HEK293 (cell line): ENCODE data around the gene GIMD1.
A peak's percentile ranks its signal among the peaks of the same experiment; 100 is the strongest.

Experiments used
- CTCF ChIA-PET: fragments of 350-600 bp; formaldehyde crosslinking; extraction: SDS; loops from one replicate; lab custom pipeline; 2021; ENCODE audit warnings: antibody characterized with exemption; lab: Yijun Ruan, JAX
- POLR2A ChIA-PET: fragments of 300-600 bp; formaldehyde crosslinking; extraction: SDS; loops from one replicate; lab custom pipeline; 2020; ENCODE audit warnings: antibody characterized with exemption, inconsistent platforms; lab: Yijun Ruan, JAX
- H3K27ac ChIP-seq: fragments of 200-500 bp; sonication (Bioruptor generic); 2 replicates; pipeline ENCODE4 v1.5.1; 2014; ENCODE audit warnings: low read depth, low read length, control low read depth, inconsistent platforms; ENCODE audit errors: extremely low read depth
- H3K36me3 ChIP-seq, 2 experiments: fragments of 200-500 bp in 1 of 2; sonication (Bioruptor generic) in 1 of 2; 1 replicate in 1 of 2; 2 replicates in 1 of 2; pipeline ENCODE4 v1.5.1; 2014 to 2017; ENCODE audit warnings: inconsistent platforms in 2 of 2, low read length in 2 of 2; ENCODE audit not compliant: control insufficient read depth in 2 of 2, insufficient read depth in 1 of 2
- H3K4me1 ChIP-seq: fragments of 200-500 bp; sonication (Bioruptor generic); 2 replicates; pipeline ENCODE4 v1.5.1; 2014; ENCODE audit warnings: mild to moderate bottlenecking, low read length, inconsistent platforms; ENCODE audit not compliant: control insufficient read depth, insufficient read depth
- H3K4me3 ChIP-seq: 2 replicates; pipeline ENCODE4 v1.5.1; 2011; ENCODE audit warnings: low read depth, mild to moderate bottlenecking, control low read depth, low read length, moderate library complexity
- H3K9me3 ChIP-seq: fragments of 200-500 bp; sonication (Bioruptor generic); 2 replicates; pipeline ENCODE4 v1.5.1; 2014; ENCODE audit warnings: low read depth, low read length, inconsistent platforms; ENCODE audit not compliant: control insufficient read depth, insufficient read depth
- BCL11A ChIP-seq: fragments of 450-650 bp; formaldehyde crosslinking; IDR thresholded peaks from 2 replicates; pipeline ENCODE4 v1.5.1; 2016; ENCODE audit warnings: low read depth, missing biosample characterization, missing genetic modification characterization
- RBAK ChIP-seq: fragments of 450-650 bp; formaldehyde crosslinking; IDR thresholded peaks from 2 replicates; pipeline ENCODE4 v1.5.1; 2016; ENCODE audit warnings: missing biosample characterization, missing genetic modification characterization
- SCRT2 ChIP-seq: fragments of 450-650 bp; formaldehyde crosslinking; IDR thresholded peaks from 2 replicates; pipeline ENCODE4 v1.5.1; 2016; ENCODE audit warnings: missing biosample characterization, missing genetic modification characterization
- SP3 ChIP-seq: fragments of 450-650 bp; formaldehyde crosslinking; IDR thresholded peaks from 2 replicates; pipeline ENCODE4 v1.5.1; 2016; ENCODE audit warnings: missing biosample characterization, missing genetic modification characterization
- TCF7L2 ChIP-seq: IDR thresholded peaks from 2 replicates; pipeline ENCODE4 v1.6.1; 2011; ENCODE audit warnings: low read depth, mild to moderate bottlenecking, inconsistent platforms, low read length, moderate library complexity, borderline replicate concordance
- TRIM28 ChIP-seq: IDR thresholded peaks from 2 replicates; pipeline ENCODE4 v1.6.1; 2011; ENCODE audit warnings: low read length, control low read depth, borderline replicate concordance
- ZFP37 ChIP-seq: fragments of 450-650 bp; formaldehyde crosslinking; IDR thresholded peaks from 2 replicates; pipeline ENCODE4 v1.5.1; 2016; ENCODE audit warnings: missing biosample characterization, missing genetic modification characterization
- ZFP41 ChIP-seq: fragments of 450-650 bp; formaldehyde crosslinking; IDR thresholded peaks from 2 replicates; pipeline ENCODE4 v1.5.1; 2016; ENCODE audit warnings: missing biosample characterization, missing genetic modification characterization, borderline replicate concordance
- ZNF138 ChIP-seq: fragments of 450-650 bp; formaldehyde crosslinking; IDR thresholded peaks from 2 replicates; pipeline ENCODE4 v1.5.1; 2016; ENCODE audit warnings: missing biosample characterization, missing genetic modification characterization, borderline replicate concordance
- ZNF140 ChIP-seq: fragments of 450-650 bp; formaldehyde crosslinking; IDR thresholded peaks from 2 replicates; pipeline ENCODE4 v1.5.1; 2016; ENCODE audit warnings: missing biosample characterization, missing genetic modification characterization
- ZNF211 ChIP-seq: fragments of 450-650 bp; formaldehyde crosslinking; IDR thresholded peaks from 2 replicates; pipeline ENCODE4 v1.5.1; 2016; ENCODE audit warnings: low read depth, missing biosample characterization, missing genetic modification characterization
- ZNF26 ChIP-seq: fragments of 450-650 bp; formaldehyde crosslinking; IDR thresholded peaks from 2 replicates; pipeline ENCODE4 v1.5.1; 2016; ENCODE audit warnings: missing biosample characterization, missing genetic modification characterization
- ZNF350 ChIP-seq: fragments of 450-650 bp; formaldehyde crosslinking; IDR thresholded peaks from 2 replicates; pipeline ENCODE4 v1.5.0; 2017; ENCODE audit warnings: missing biosample characterization, mild to moderate bottlenecking, missing genetic modification characterization
- ZNF404 ChIP-seq: fragments of 450-650 bp; formaldehyde crosslinking; IDR thresholded peaks from 2 replicates; pipeline ENCODE4 v1.5.1; 2017; ENCODE audit warnings: missing biosample characterization, missing genetic modification characterization
- ZNF514 ChIP-seq: fragments of 450-650 bp; formaldehyde crosslinking; IDR thresholded peaks from 2 replicates; pipeline ENCODE4 v1.5.1; 2016; ENCODE audit warnings: missing biosample characterization, missing genetic modification characterization
- ZNF529 ChIP-seq: fragments of 450-650 bp; formaldehyde crosslinking; IDR thresholded peaks from 2 replicates; pipeline ENCODE4 v1.5.1; 2017; ENCODE audit warnings: missing genetic modification characterization, missing biosample characterization; ENCODE audit not compliant: insufficient replicate concordance
- ZNF596 ChIP-seq: fragments of 450-650 bp; IDR thresholded peaks from 2 replicates; pipeline ENCODE4 v1.5.0; 2018; ENCODE audit warnings: missing biosample characterization, mild to moderate bottlenecking, missing genetic modification characterization, moderate library complexity
- ZNF629 ChIP-seq: fragments of 450-650 bp; formaldehyde crosslinking; IDR thresholded peaks from 2 replicates; pipeline ENCODE4 v1.5.1; 2017; ENCODE audit warnings: missing biosample characterization, missing genetic modification characterization
- ZNF660 ChIP-seq: fragments of 450-650 bp; IDR thresholded peaks from 2 replicates; pipeline ENCODE4 v1.5.1; 2018; ENCODE audit warnings: missing biosample characterization, mild to moderate bottlenecking, missing genetic modification characterization
- ZNF76 ChIP-seq: fragments of 450-650 bp; formaldehyde crosslinking; IDR thresholded peaks from 2 replicates; pipeline ENCODE4; 2016; ENCODE audit warnings: low read depth, missing biosample characterization, missing genetic modification characterization, borderline replicate concordance
- ZNF830 ChIP-seq: fragments of 450-650 bp; IDR thresholded peaks from 2 replicates; pipeline ENCODE4 v1.5.0; 2018; ENCODE audit warnings: missing biosample characterization, missing genetic modification characterization, low read depth, mild to moderate bottlenecking, moderate library complexity
- ZSCAN4 ChIP-seq: fragments of 450-650 bp; formaldehyde crosslinking; IDR thresholded peaks from 2 replicates; pipeline ENCODE4 v1.5.1; 2017; ENCODE audit warnings: missing biosample characterization, missing genetic modification characterization
- TF ChIP-seq, protein P1 (sequence below): fragments of 450-650 bp; formaldehyde crosslinking; IDR thresholded peaks from 2 replicates; pipeline ENCODE4 v1.5.1; 2016; ENCODE audit warnings: missing biosample characterization, missing genetic modification characterization, borderline replicate concordance
- TF ChIP-seq, protein P2 (sequence below): fragments of 450-650 bp; formaldehyde crosslinking; IDR thresholded peaks from 2 replicates; pipeline ENCODE4 v1.5.1; 2017; ENCODE audit warnings: missing biosample characterization, missing genetic modification characterization
- TF ChIP-seq, protein P3 (sequence below): fragments of 450-650 bp; formaldehyde crosslinking; IDR thresholded peaks from 2 replicates; pipeline ENCODE4 v1.5.1; 2016; ENCODE audit warnings: missing biosample characterization, missing genetic modification characterization

The GIMD1 gene

DNA sequence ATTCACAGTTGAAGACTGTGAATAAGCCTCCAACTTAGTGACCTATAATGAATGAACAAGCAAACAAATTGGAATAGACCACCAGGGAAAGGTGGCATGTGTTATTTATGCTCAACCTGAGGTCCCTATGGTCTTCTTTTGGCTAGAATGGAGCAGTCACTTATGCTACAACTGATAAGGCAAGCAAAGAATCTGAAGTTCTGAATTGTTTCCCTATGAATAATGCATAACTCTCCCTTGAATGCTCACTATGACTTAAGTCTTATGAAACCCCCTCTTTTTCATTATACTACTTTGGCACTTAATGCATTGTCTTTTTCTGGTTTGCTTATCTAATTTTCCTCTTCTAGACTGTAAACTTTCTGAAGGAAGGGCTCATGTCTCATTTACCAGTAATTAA, 2.6 kb downstream of the GIMD1 start:
- CTCF ChIA-PET, result no interaction called here

DNA sequence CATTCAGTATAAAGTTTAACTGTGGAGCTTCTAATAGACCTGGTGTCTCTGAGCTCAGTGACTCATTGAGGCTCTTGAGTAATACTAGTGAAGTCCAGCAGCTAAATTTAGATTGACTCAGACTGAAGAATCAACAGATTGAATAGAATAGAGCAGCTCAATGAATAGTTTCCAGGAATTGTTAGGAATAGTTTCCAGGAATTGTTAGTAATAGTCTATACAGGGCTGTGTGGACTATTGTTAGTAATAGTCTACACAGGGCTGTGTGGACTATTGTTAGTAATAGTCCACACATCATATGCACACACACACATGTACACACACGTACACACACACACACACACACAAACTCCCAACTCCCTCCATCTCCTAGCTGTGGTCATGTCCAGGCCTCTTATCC, 3.0 kb downstream of the GIMD1 start:
- Histone ChIP-seq H3K9me3 (no peaks in the 10 kb centered on the region), H3K4me1 (no peaks in the 10 kb centered on the region), H3K36me3 (no peaks in the 10 kb centered on the region), H3K4me3 (no peak overlapping the region), H3K27ac (no peak overlapping the region)
- POLR2A ChIA-PET, result no interaction called here
- TF ChIP-seq SCRT2 (tag by site-specific recombination) (0 out of 2 replicates have a peak, but pooled peaks have one; percentile 12), ZFP41 (no peak)
- CTCF ChIA-PET, result no interaction called here

More for the DNA sequence above, 2.6 kb downstream of the GIMD1 start:
- H3K4me1 ChIP-seq, result no peaks in the 10 kb centered on the region
- TF ChIP-seq TCF7L2 (no peak), BCL11A (no peak), ZSCAN4 (tag by site-specific recombination) (no peak), ZNF138 (no peak), ZFP37 (tag by site-specific recombination) (no peak), ZNF660 (tag by site-specific recombination) (no peak), RBAK (tag by site-specific recombination) (no peak), ZNF140 (tag by site-specific recombination) (no peak), ZNF350 (tag by site-specific recombination) (no peak), ZNF404 (no peak), ZNF529 (no peak)
- TF ChIP-seq, protein P1, sequence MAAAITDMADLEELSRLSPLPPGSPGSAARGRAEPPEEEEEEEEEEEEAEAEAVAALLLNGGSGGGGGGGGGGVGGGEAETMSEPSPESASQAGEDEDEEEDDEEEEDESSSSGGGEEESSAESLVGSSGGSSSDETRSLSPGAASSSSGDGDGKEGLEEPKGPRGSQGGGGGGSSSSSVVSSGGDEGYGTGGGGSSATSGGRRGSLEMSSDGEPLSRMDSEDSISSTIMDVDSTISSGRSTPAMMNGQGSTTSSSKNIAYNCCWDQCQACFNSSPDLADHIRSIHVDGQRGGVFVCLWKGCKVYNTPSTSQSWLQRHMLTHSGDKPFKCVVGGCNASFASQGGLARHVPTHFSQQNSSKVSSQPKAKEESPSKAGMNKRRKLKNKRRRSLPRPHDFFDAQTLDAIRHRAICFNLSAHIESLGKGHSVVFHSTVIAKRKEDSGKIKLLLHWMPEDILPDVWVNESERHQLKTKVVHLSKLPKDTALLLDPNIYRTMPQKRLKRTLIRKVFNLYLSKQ (tag by site-specific recombination), result no peak
- TF ChIP-seq, all 188 proteins: peak for 0
- H3K4me3 ChIP-seq, result no peak overlapping the region
- H3K27ac ChIP-seq, result no peak overlapping the region
- POLR2A ChIA-PET, result no interaction called here
- no peaks in the 10 kb centered on the region for H3K9me3 ChIP-seq
- no peaks in the 10 kb centered on the region for H3K36me3 ChIP-seq

DNA sequence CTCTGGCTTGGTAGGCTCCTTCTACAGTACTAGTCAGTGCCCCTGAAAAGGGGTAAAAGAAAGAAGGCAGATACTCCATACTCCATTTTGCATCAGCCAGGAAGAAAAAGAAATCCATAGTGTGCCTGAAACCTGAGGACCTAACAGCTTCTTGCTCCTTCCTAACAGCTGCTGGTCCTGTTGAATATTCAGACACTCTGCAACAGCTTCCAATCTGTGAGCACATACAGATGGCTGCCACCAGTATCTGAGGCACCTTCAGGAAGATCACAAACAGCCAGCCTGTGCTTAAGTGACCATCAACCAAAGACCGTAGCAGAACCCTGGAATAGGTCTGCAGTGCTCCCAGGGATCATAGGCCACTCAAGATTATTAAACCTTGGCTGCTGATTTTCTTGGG, 4.3 kb downstream of the GIMD1 start:
- Histone ChIP-seq H3K4me3 (no peak overlapping the region), H3K27ac (no peak overlapping the region)
- POLR2A ChIA-PET, result no interaction called here

GRCh38 chr4:106362086-106362825, 6.3 kb downstream of the GIMD1 start:
- CTCF ChIA-PET, result no interaction called here
- POLR2A ChIA-PET, result no interaction called here
- Histone ChIP-seq H3K36me3 (no peaks in the 10 kb centered on the region), H3K27ac (no peak overlapping the region), H3K4me1 (no peaks in the 10 kb centered on the region), H3K9me3 (no peaks in the 10 kb centered on the region), H3K4me3 (no peak overlapping the region)
- TF ChIP-seq, protein P2, sequence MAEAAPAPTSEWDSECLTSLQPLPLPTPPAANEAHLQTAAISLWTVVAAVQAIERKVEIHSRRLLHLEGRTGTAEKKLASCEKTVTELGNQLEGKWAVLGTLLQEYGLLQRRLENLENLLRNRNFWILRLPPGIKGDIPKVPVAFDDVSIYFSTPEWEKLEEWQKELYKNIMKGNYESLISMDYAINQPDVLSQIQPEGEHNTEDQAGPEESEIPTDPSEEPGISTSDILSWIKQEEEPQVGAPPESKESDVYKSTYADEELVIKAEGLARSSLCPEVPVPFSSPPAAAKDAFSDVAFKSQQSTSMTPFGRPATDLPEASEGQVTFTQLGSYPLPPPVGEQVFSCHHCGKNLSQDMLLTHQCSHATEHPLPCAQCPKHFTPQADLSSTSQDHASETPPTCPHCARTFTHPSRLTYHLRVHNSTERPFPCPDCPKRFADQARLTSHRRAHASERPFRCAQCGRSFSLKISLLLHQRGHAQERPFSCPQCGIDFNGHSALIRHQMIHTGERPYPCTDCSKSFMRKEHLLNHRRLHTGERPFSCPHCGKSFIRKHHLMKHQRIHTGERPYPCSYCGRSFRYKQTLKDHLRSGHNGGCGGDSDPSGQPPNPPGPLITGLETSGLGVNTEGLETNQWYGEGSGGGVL (tag by site-specific recombination), result no peak
- no peak for TF ChIP-seq ZNF76 (tag by site-specific recombination)
- TF ChIP-seq, protein P3, sequence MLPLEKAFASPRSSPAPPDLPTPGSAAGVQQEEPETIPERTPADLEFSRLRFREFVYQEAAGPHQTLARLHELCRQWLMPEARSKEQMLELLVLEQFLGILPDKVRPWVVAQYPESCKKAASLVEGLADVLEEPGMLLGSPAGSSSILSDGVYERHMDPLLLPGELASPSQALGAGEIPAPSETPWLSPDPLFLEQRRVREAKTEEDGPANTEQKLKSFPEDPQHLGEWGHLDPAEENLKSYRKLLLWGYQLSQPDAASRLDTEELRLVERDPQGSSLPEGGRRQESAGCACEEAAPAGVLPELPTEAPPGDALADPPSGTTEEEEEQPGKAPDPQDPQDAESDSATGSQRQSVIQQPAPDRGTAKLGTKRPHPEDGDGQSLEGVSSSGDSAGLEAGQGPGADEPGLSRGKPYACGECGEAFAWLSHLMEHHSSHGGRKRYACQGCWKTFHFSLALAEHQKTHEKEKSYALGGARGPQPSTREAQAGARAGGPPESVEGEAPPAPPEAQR (tag by site-specific recombination), result no peak
- TF ChIP-seq ZNF26, result no peak
- no peak for TF ChIP-seq ZNF138

More for the DNA sequence above, 4.3 kb downstream of the GIMD1 start:
- Histone ChIP-seq H3K36me3 (no peaks in the 10 kb centered on the region), H3K9me3 (no peaks in the 10 kb centered on the region)
- CTCF ChIA-PET, result no interaction called here
- TF ChIP-seq ZNF514 (tag by site-specific recombination) (no peak), TRIM28 (no peak), SP3 (tag by site-specific recombination) (no peak), ZNF596 (tag by site-specific recombination) (no peak), ZNF211 (tag by site-specific recombination) (no peak), ZFP41 (no peak), ZNF830 (tag by site-specific recombination) (no peak), ZNF629 (no peak), BCL11A (no peak)
- TF ChIP-seq, all 188 proteins: peak for 0
- no peaks in the 10 kb centered on the region for H3K4me1 ChIP-seq
